ENCODE results near the gene GNAQ.

The GNAQ gene

GRCh38 chr9:77843076-77843870 is 188.3 kb downstream of the GNAQ start:
- no peak for TF ChIP-seq JUND (IDR thresholded peaks at IDR 0.05; ENCODE audit: low read depth)
- no peak for DNase-seq (ENCODE audit: low read depth in 1 of 2, low spot score in 1 of 2)
- in situ Hi-C loops (cut with HindIII; ENCODE audit: low pct_unique_long_range_greater_than_20kb, low sequenced_read_pairs): no loop called here

- in situ Hi-C loops (cut with HindIII; ENCODE audit: low pct_unique_long_range_greater_than_20kb, low sequenced_read_pairs): no loop called here
- TF ChIP-seq JUND (IDR thresholded peaks at IDR 0.05; ENCODE audit: low read depth): no peak
- no peak for DNase-seq (ENCODE audit: low read depth in 1 of 2, low spot score in 1 of 2)
Measured at GRCh38 chr9:77841739-77842386, 189.7 kb downstream of the GNAQ start.

- in situ Hi-C loops (cut with HindIII; ENCODE audit: low pct_unique_long_range_greater_than_20kb, low sequenced_read_pairs): no loop called here
- DNase-seq (ENCODE audit: low read depth in 1 of 2, low spot score in 1 of 2): no peak
- no peak for TF ChIP-seq JUND (IDR thresholded peaks at IDR 0.05; ENCODE audit: low read depth)
Measured at GRCh38 chr9:77839459-77840140, 192.0 kb downstream of the GNAQ start.

- DNase-seq (ENCODE audit: low read depth in 1 of 2, low spot score in 1 of 2): no peak
- in situ Hi-C loops (cut with HindIII; ENCODE audit: low pct_unique_long_range_greater_than_20kb, low sequenced_read_pairs): no loop called here
- no peak for TF ChIP-seq JUND (IDR thresholded peaks at IDR 0.05; ENCODE audit: low read depth)
Measured at GRCh38 chr9:77838986-77839385, 192.6 kb downstream of the GNAQ start.

- in situ Hi-C loops (cut with HindIII; ENCODE audit: low pct_unique_long_range_greater_than_20kb, low sequenced_read_pairs): no loop called here
- TF ChIP-seq JUND (IDR thresholded peaks at IDR 0.05; ENCODE audit: low read depth): no peak
- no peak for DNase-seq (ENCODE audit: low read depth in 1 of 2, low spot score in 1 of 2)
Measured at GRCh38 chr9:77834898-77835488, 196.6 kb downstream of the GNAQ start.

GRCh38 chr9:77833561-77834429 is 197.8 kb downstream of the GNAQ start:
- in situ Hi-C loops (cut with HindIII; ENCODE audit: low pct_unique_long_range_greater_than_20kb, low sequenced_read_pairs): no loop called here
- DNase-seq (ENCODE audit: low read depth in 1 of 2, low spot score in 1 of 2): no peak
- no peak for TF ChIP-seq JUND (IDR thresholded peaks at IDR 0.05; ENCODE audit: low read depth)

GRCh38 chr9:77832639-77833038 is 199.0 kb downstream of the GNAQ start:
- no peak for TF ChIP-seq JUND (IDR thresholded peaks at IDR 0.05; ENCODE audit: low read depth)
- in situ Hi-C loops (cut with HindIII; ENCODE audit: low pct_unique_long_range_greater_than_20kb, low sequenced_read_pairs): no loop called here
- DNase-seq (ENCODE audit: low read depth in 1 of 2, low spot score in 1 of 2): no peak

GRCh38 chr9:77831781-77832180 is 199.8 kb downstream of the GNAQ start:
- TF ChIP-seq JUND (IDR thresholded peaks at IDR 0.05; ENCODE audit: low read depth): no peak
- in situ Hi-C loops (cut with HindIII; ENCODE audit: low pct_unique_long_range_greater_than_20kb, low sequenced_read_pairs): no loop called here
- no peak for DNase-seq (ENCODE audit: low read depth in 1 of 2, low spot score in 1 of 2)

GRCh38 chr9:77830618-77831285 is 200.9 kb downstream of the GNAQ start:
- in situ Hi-C loops (cut with HindIII; ENCODE audit: low pct_unique_long_range_greater_than_20kb, low sequenced_read_pairs): no loop called here
- DNase-seq (ENCODE audit: low read depth in 1 of 2, low spot score in 1 of 2): no peak
- no peak for TF ChIP-seq JUND (IDR thresholded peaks at IDR 0.05; ENCODE audit: low read depth)

- TF ChIP-seq JUND (IDR thresholded peaks at IDR 0.05; ENCODE audit: low read depth): no peak
- DNase-seq (ENCODE audit: low read depth in 1 of 2, low spot score in 1 of 2): no peak
- in situ Hi-C loops (cut with HindIII; ENCODE audit: low pct_unique_long_range_greater_than_20kb, low sequenced_read_pairs): no loop called here
Measured at GRCh38 chr9:77829420-77829819, 202.2 kb downstream of the GNAQ start.

GRCh38 chr9:77827104-77827784 is 204.4 kb downstream of the GNAQ start:
- TF ChIP-seq JUND (IDR thresholded peaks at IDR 0.05; ENCODE audit: low read depth): no peak
- in situ Hi-C loops (cut with HindIII; ENCODE audit: low pct_unique_long_range_greater_than_20kb, low sequenced_read_pairs): no loop called here

More at GRCh38 chr9:77827104-77827784, 204.4 kb downstream of the GNAQ start:
- DNase-seq (ENCODE audit: low read depth in 1 of 2, low spot score in 1 of 2): no peak
